Measurements from ENCODE around the gene FLNC. TPM values are rescaled to one million over a fixed set of nuclear protein-coding genes. Genes with fewer than 3 reads are reported as not detected.

The FLNC gene
- total and polyA plus RNA-seq, 5 donors: 216 to 358 (median 279) TPM

DNA sequence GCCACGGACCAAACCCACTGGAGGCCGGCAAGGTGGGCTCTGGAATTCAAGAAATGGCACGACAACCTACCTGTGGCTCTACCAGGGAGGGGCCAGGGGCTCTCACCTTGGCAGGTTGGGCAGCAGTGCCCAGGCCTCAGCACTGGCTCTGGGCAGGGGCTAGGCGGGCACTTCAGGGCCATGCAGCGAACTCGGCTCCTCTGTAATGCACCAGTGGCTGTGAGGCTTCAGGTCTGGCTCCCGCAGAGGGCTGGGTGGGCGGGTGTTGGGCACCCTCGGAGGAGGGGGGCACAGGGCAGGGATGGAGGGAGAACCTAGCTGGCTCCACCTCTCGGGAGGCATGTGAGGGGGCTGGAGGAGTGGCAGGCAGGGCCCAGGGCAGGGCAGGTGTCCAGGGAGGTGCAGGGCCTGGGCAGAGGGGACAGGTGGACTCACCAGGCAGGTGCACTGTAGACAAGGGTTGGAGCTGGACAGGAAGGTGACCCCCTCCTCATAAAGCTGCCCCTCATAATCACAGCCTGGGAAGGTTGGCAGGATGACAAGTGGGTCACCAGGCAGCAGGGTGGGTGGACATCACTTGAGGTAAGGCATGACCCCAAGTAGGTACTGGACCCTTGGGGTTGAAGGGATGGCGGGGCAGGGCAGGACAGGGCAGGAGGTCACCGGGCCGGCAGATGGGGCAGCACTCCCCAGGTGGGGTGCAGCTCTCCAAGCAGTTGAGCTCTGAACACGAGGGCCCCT is 73.6 kb downstream of the FLNC start:
- Histone ChIP-seq H3K27ac (ENCODE audit: low read length) (no peak overlapping the region), H3K9me3 (ENCODE audit: control insufficient read depth, low read length) (no peaks in the 10 kb centered on the region), H3K4me3 (ENCODE audit: low read length) (no peak overlapping the region), H3K4me1 (ENCODE audit: control insufficient read depth, insufficient read depth, low read length) (no peaks in the 10 kb centered on the region), H3K27me3 (ENCODE audit: control insufficient read depth, insufficient read depth) (no peaks in the 10 kb centered on the region)
- peak; percentile 15 to 44 for ATAC-seq
- intact Hi-C loops (cut with DNase I): loop anchor here in 1 of 4 donors (5.0 kb wide), 1 partner anchor 189 kb away; no protein-coding TSS in a partner anchor
- DNase-seq: peak in 2 of 3 donors; percentile 13 to 33
- 80% methylated on average over 14 of the region's 14 CpGs for WGBS

DNA sequence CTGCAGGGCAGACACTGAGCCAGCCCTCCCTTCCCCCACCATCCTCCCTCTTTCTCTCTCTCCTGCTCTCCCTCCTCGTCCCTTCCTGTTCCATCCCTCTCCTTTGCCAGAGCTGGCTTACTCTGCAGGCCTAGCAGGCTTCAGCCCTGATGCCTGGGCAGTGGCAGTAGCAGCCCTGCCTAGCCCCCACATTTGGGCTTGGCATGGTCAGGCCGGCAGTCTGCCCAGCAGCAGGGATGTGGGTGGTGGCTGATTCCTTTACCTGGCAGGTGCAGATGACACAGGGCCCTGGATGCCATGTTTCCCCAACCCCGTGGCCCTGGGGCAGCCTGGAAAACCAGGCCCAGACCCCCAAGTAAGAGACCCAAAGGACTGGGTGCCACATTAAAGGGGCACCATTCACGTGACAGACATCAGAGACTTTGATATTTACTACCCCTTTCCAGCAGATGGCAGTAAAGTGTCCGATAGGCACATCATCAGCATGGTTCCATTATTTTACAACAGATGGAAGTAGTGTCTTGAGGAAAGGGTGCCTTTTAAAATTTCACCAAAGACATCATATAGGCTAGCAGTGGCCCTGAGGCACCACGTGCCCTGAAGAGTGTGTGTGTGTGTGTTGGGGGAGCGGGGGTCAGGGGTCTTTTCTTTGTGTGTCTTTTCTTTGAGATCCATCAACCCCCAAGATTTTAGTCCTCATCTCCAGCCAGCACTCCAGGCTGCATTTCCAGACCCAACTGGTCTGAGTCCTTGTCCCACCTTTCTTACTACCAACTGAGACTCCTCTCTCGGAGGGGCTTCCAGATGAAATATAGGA is 74.4 kb downstream of the FLNC start:
- 44% methylated on average over 8 of the region's 8 CpGs for WGBS

DNA sequence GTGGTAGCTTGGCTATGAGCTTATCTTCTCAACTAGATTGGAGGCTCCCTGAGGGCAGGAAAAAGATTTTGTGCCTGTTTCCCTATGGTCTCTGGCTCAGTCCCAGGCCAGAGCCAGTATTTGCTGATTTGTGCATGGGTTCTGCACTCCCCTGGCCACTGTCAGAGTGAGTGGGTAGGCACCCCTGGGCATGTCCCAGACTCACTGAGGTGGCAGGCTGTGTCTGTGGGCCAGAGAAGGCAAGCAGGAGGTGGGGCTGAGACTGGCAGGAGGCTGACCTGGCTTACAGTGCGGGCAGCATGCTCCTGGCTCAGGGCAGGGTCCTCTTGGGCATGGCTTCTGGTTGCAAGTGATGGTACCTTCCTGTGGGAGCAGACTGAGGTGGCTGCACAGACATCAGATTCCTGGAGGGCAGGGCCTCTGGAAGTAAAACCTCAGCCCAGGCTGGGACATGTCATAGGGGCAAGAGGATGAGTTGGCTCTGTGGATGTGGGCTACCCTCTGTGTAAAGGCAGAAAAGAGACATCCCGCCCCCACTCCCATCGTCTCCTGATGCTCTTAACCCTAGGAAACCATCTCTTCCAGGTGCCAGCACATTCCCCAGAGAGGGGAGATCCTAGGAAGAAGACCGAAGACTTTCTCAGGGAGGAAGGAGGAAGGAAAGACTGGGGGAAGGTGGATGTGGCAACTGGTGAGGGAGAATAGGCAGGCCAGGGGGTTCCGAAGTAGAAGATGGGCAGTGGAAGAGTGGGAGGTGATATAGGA is 76.0 kb downstream of the FLNC start:
- H3K4me1 ChIP-seq (ENCODE audit: control insufficient read depth, insufficient read depth, low read length): no peaks in the 10 kb centered on the region
- DNase-seq (peak in 1 of 3 donors; percentile 3), ATAC-seq (no peak)
- no peak overlapping the region for H3K27ac ChIP-seq (ENCODE audit: low read length)
- no peak overlapping the region for H3K4me3 ChIP-seq (ENCODE audit: low read length)
- WGBS: 87% methylated on average over 5 of the region's 5 CpGs
- intact Hi-C loops (cut with DNase I): loop anchor here in 1 of 4 donors (5.0 kb wide), 1 partner anchor 181 kb away; no protein-coding TSS in a partner anchor
- H3K9me3 ChIP-seq (ENCODE audit: control insufficient read depth, low read length): no peaks in the 10 kb centered on the region
- no peaks in the 10 kb centered on the region for H3K27me3 ChIP-seq (ENCODE audit: control insufficient read depth, insufficient read depth)

More for the DNA sequence above, 74.4 kb downstream of the FLNC start:
- Histone ChIP-seq H3K4me3 (ENCODE audit: low read length) (no peak overlapping the region), H3K4me1 (ENCODE audit: control insufficient read depth, insufficient read depth, low read length) (no peaks in the 10 kb centered on the region), H3K27ac (ENCODE audit: low read length) (no peak overlapping the region), H3K27me3 (ENCODE audit: control insufficient read depth, insufficient read depth) (no peaks in the 10 kb centered on the region), H3K9me3 (ENCODE audit: control insufficient read depth, low read length) (no peaks in the 10 kb centered on the region)
- DNase-seq: peak in 1 of 3 donors; percentile 43
- intact Hi-C loops (cut with DNase I): loop anchor here in 2 of 4 donors (5.0 kb wide), 2 partner anchors 183 to 188 kb away; no protein-coding TSS in a partner anchor
- ATAC-seq: peak; percentile 27 to 31

DNA sequence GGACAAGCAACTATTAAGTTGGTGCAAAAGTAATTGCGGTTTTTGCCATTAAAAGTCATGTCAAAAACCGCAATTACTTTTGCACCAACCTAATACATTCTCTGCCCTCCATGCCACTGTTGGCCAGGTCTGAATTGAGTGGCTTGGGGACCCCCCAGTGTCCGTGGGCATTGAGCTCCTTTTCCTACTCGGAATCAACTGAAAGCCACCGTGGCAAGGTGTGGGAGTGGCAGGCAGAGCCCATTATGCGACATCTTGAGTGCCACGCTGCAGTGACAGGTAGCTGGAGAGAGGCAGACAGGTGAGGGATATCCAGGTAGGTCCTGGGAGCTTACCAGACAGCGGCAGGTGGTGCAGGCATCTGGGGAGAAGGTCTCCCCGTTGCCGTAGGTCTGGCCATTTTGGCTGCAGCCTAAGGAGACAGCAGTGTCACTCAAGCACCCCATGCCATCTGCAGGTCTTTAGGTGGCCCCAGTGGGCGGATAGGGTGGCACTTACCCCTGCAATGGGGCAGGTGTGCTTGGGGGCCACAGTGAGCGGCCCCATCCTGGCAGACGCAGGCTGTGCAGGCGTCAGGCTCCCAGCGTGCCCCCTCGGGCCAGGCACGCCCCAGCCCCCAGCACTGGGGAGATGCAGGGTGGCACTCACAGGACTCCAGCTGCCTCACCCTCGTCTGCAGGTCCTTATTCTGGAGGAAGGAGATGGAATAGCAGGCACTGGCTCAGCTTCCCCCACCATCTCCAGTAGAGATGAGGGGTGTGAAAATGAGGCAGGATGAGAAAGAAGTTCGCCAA is 76.8 kb downstream of the FLNC start:
- 85% methylated on average over 19 of the region's 19 CpGs for WGBS
- no peak for ATAC-seq

More for the DNA sequence above, 76.8 kb downstream of the FLNC start:
- intact Hi-C loops (cut with DNase I): loop anchor here in 1 of 4 donors (5.0 kb wide), 1 partner anchor 180 kb away; no protein-coding TSS in a partner anchor
- DNase-seq: peak in 2 of 3 donors; percentile 36 to 37
- no peaks in the 10 kb centered on the region for H3K9me3 ChIP-seq (ENCODE audit: control insufficient read depth, low read length)
- H3K4me3 ChIP-seq (ENCODE audit: low read length): no peak overlapping the region
- H3K4me1 ChIP-seq (ENCODE audit: control insufficient read depth, insufficient read depth, low read length): no peaks in the 10 kb centered on the region
- no peak overlapping the region for H3K27ac ChIP-seq (ENCODE audit: low read length)
- H3K27me3 ChIP-seq (ENCODE audit: control insufficient read depth, insufficient read depth): no peaks in the 10 kb centered on the region

Other genes starting within 250 kb of the FLNC start
- gene GARIN1A, start 158.1 kb upstream of the FLNC start, total RNA-seq: 1 to 10 TPM; 1.5 to 5.0 (median 2.8) TPM
- 1.7 TPM for gene GARIN1A, start 158.1 kb upstream of the FLNC start, polyA plus RNA-seq
- gene CALU, start 91.0 kb upstream of the FLNC start, total RNA-seq: 100 to 1,000 TPM; 195 to 318 (median 234) TPM
- gene CALU, start 91.0 kb upstream of the FLNC start, polyA plus RNA-seq: 90.7 TPM
- gene OPN1SW, start 54.6 kb upstream of the FLNC start, total RNA-seq: not detected
- not detected for gene OPN1SW, start 54.6 kb upstream of the FLNC start, polyA plus RNA-seq
- gene CCDC136, start 38.4 kb upstream of the FLNC start, total RNA-seq: 1 to 10 TPM; 2.5 to 6.9 (median 5.4) TPM
- 5.7 TPM for gene CCDC136, start 38.4 kb upstream of the FLNC start, polyA plus RNA-seq
- gene ATP6V1F, start 32.5 kb downstream of the FLNC start, total RNA-seq: 100 to 1,000 TPM; 127 to 139 (median 134) TPM
- 224 TPM for gene ATP6V1F, start 32.5 kb downstream of the FLNC start, polyA plus RNA-seq
- under 1 TPM; 0.23 to 0.28 (median 0.24) TPM for gene KCP, start 80.3 kb downstream of the FLNC start, total RNA-seq
- 0.36 TPM for gene KCP, start 80.3 kb downstream of the FLNC start, polyA plus RNA-seq
- 1 to 10 TPM; 3.0 to 4.6 (median 4.2) TPM for gene IRF5, start 107.5 kb downstream of the FLNC start, total RNA-seq
- gene IRF5, start 107.5 kb downstream of the FLNC start, polyA plus RNA-seq: 1.6 TPM
- gene TNPO3, start 224.7 kb downstream of the FLNC start, total RNA-seq: 10 to 100 TPM; 23.0 to 29.5 (median 27.2) TPM
- gene TNPO3, start 224.7 kb downstream of the FLNC start, polyA plus RNA-seq: 12.2 TPM

Measured in right cardiac atrium (tissue), 5 donors.